ENCODE measurements around the gene NDUFB3. TPM values are rescaled to one million over a fixed set of nuclear protein-coding genes. Genes with fewer than 3 reads are reported as not detected.

NDUFB3 gene
- total and polyA plus RNA-seq, 10 of the 15 experiments (the other 5 are each of a cell fraction or from before 2014, with no cell fraction given): 115 to 1,059 (median 187) TPM

DNA sequence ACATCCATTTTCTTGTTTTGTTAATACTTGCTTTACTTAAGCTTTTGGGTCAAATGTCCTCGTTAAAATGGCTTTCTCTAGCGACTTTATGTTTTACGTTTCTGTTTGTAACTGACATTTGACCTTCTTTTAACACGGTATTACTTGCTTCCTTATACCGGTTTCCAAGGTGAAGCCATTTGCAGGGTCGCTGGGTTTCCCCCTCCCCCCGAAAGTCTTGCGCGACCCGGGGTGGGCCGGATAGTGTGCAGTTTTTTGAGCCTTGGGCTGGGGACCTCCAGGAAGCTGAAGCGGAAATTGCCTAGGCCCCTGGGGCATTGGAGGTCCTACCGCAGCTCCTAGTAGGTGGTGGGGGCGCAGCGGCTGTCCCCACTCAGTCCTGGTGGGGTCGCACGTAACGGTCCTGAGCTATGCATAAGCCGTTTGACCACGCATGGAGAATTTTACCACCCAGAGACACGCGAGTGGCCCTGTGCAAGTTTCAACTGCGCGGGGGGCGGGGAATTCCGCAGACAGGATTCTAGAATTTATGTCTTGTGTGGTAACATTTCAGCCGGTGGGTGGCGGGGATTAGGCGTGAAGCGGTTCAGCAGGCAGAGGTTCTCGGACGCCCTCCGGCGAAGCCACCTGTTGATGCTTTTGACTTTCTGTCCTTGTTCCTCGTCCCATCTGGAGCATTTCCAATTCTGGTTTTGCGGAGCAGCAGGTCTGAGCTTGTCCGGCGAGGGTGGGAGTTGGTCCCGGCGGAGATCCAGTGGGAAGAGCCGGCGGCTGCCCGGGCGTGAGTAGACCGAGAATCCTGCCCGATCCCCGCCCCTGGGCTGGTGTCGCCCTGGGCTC lies 46.5 kb downstream of the NDUFB3 start (continued):
- TF ChIP-seq, protein P1, sequence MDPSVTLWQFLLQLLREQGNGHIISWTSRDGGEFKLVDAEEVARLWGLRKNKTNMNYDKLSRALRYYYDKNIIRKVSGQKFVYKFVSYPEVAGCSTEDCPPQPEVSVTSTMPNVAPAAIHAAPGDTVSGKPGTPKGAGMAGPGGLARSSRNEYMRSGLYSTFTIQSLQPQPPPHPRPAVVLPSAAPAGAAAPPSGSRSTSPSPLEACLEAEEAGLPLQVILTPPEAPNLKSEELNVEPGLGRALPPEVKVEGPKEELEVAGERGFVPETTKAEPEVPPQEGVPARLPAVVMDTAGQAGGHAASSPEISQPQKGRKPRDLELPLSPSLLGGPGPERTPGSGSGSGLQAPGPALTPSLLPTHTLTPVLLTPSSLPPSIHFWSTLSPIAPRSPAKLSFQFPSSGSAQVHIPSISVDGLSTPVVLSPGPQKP (IDR thresholded peaks at IDR 0.05; ENCODE audit: low read depth, low read length): no peak; the same call in 1 of the 2 replicates
- no peak for TF ChIP-seq FOS (IDR thresholded peaks at IDR 0.05; ENCODE audit: borderline replicate concordance, extremely low read depth, insufficient read length)
- peak; percentile 88 to 89; a peak in 3 of 4 replicates for TF ChIP-seq EP300 (IDR thresholded peaks at IDR 0.05; ENCODE audit: borderline replicate concordance in 1 of 2, control insufficient read depth in 1 of 2, low read depth in 2 of 2, low read length in 2 of 2)
- TF ChIP-seq CREB1 (IDR thresholded peaks at IDR 0.05; ENCODE audit: low read depth): no peak
- TF ChIP-seq NR2C2 (IDR thresholded peaks at IDR 0.05; ENCODE audit: borderline replicate concordance, control insufficient read depth, insufficient read length, low read depth): no peak
- peak; percentile 72 for TF ChIP-seq SP1 (IDR thresholded peaks at IDR 0.05; ENCODE audit: low read depth, low read length)
- TF ChIP-seq PML (IDR thresholded peaks at IDR 0.05; ENCODE audit: low read length): no peak
- TF ChIP-seq HDAC6 (IDR thresholded peaks at IDR 0.05; ENCODE audit: unreplicated experiment): no peak
- peak; percentile 94 for TF ChIP-seq CBFB (IDR thresholded peaks at IDR 0.05; ENCODE audit: low read depth)
- TF ChIP-seq ASH2L (IDR thresholded peaks at IDR 0.05; ENCODE audit: borderline replicate concordance, low read depth): no peak
- TF ChIP-seq, protein P2, sequence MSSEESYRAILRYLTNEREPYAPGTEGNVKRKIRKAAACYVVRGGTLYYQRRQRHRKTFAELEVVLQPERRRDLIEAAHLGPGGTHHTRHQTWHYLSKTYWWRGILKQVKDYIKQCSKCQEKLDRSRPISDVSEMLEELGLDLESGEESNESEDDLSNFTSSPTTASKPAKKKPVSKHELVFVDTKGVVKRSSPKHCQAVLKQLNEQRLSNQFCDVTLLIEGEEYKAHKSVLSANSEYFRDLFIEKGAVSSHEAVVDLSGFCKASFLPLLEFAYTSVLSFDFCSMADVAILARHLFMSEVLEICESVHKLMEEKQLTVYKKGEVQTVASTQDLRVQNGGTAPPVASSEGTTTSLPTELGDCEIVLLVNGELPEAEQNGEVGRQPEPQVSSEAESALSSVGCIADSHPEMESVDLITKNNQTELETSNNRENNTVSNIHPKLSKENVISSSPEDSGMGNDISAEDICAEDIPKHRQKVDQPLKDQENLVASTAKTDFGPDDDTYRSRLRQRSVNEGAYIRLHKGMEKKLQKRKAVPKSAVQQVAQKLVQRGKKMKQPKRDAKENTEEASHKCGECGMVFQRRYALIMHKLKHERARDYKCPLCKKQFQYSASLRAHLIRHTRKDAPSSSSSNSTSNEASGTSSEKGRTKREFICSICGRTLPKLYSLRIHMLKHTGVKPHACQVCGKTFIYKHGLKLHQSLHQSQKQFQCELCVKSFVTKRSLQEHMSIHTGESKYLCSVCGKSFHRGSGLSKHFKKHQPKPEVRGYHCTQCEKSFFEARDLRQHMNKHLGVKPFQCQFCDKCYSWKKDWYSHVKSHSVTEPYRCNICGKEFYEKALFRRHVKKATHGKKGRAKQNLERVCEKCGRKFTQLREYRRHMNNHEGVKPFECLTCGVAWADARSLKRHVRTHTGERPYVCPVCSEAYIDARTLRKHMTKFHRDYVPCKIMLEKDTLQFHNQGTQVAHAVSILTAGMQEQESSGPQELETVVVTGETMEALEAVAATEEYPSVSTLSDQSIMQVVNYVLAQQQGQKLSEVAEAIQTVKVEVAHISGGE (CRISPR knock-in tag; IDR thresholded peaks at IDR 0.05): no peak
- no peak for TF ChIP-seq YBX1 (IDR thresholded peaks at IDR 0.05)
- TF ChIP-seq POLR2AphosphoS5 (IDR thresholded peaks at IDR 0.05; ENCODE audit: low read length): peak; percentile 84
- TF ChIP-seq LARP7 (IDR thresholded peaks at IDR 0.05): peak; percentile 31; the same call in 1 of the 2 replicates
- peak in 1 of 2 experiments; percentile 98; a peak in 2 of 4 replicates for TF ChIP-seq ETV6 (conservative IDR thresholded peaks at IDR 0.05 in 1 of 2, IDR thresholded peaks at IDR 0.05 in 1 of 2; ENCODE audit: borderline replicate concordance in 1 of 2, low read depth in 1 of 2)
- peak; percentile 56; the same call in 1 of the 2 replicates for TF ChIP-seq IRF4 (IDR thresholded peaks at IDR 0.05; ENCODE audit: low read depth, low read length)
- peak; percentile 74 for TF ChIP-seq MEF2A (IDR thresholded peaks at IDR 0.05; ENCODE audit: insufficient read depth, low read depth, low read length)
- no peak for TF ChIP-seq MYC (IDR thresholded peaks at IDR 0.05; ENCODE audit: insufficient read depth, insufficient read length, insufficient replicate concordance, low read length, severe bottlenecking)
- TF ChIP-seq MXI1 (IDR thresholded peaks at IDR 0.05; ENCODE audit: low read depth, low read length): no peak; the same call in 1 of the 2 replicates
- TF ChIP-seq, protein P3, sequence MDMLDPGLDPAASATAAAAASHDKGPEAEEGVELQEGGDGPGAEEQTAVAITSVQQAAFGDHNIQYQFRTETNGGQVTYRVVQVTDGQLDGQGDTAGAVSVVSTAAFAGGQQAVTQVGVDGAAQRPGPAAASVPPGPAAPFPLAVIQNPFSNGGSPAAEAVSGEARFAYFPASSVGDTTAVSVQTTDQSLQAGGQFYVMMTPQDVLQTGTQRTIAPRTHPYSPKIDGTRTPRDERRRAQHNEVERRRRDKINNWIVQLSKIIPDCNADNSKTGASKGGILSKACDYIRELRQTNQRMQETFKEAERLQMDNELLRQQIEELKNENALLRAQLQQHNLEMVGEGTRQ (IDR thresholded peaks at IDR 0.05; ENCODE audit: borderline replicate concordance, low read depth, low read length): no peak
- no peak for TF ChIP-seq GABPA (IDR thresholded peaks at IDR 0.05; ENCODE audit: low read depth)
- TF ChIP-seq PBX3 (IDR thresholded peaks at IDR 0.05; ENCODE audit: insufficient replicate concordance, low read depth, low read length): no peak
- TF ChIP-seq TCF7 (IDR thresholded peaks at IDR 0.05; ENCODE audit: borderline replicate concordance): no peak
